HG03457 (cell line): ENCODE measurements around the gene EEF1AKMT4.
"Not testable (repeated sequence)": the region's sequence is repeated elsewhere in the genome, so short reads cannot be mapped to it uniquely, and the experiment has no call there.

Experiments
- ATAC-seq: cut with Tn5 transposase; IDR thresholded peaks from one replicate; pipeline ENCODE4 v1.9.1; 2021; ENCODE audit warnings: moderate number of reproducible peaks; ENCODE audit not compliant: unreplicated experiment

The EEF1AKMT4 gene

GRCh38 chr3:184259878-184260723 lies 10.6 kb downstream of the EEF1AKMT4 start:
- no peak for ATAC-seq

- no peak for ATAC-seq
These were observed 11.3 kb downstream of the EEF1AKMT4 start for GRCh38 chr3:184260724-184261269.

GRCh38 chr3:184261270-184261853 lies 11.9 kb downstream of the EEF1AKMT4 start, which contains the start of gene CAMK2N2:
CAMK2N2 (minus strand) TSS chr3:184261553; CDS start chr3:184261285, 268 bp downstream.
- ATAC-seq: no peak

- ATAC-seq: no peak
These were observed 12.6 kb downstream of the EEF1AKMT4 start for GRCh38 chr3:184261854-184262763.

- no peak for ATAC-seq
These were observed 13.3 kb downstream of the EEF1AKMT4 start for GRCh38 chr3:184262764-184263179.

- ATAC-seq: not testable (repeated sequence)
These were observed 17.8 kb downstream of the EEF1AKMT4 start for GRCh38 chr3:184267249-184267648.

- ATAC-seq: no peak
These were observed 22.8 kb downstream of the EEF1AKMT4 start for GRCh38 chr3:184272269-184272668.

- ATAC-seq: no peak
These were observed 25.9 kb downstream of the EEF1AKMT4 start for GRCh38 chr3:184275381-184275701.

GRCh38 chr3:184275961-184276910 lies 26.8 kb downstream of the EEF1AKMT4 start, which contains the start of gene ECE2:
ECE2 (plus strand) TSS chr3:184276022; CDS start chr3:184276154, 132 bp downstream.
- ATAC-seq: no peak

- ATAC-seq: no peak
These were observed 27.9 kb downstream of the EEF1AKMT4 start for GRCh38 chr3:184277366-184277765.

- ATAC-seq: no peak
These were observed 33.5 kb downstream of the EEF1AKMT4 start for GRCh38 chr3:184282941-184283340.

GRCh38 chr3:184283681-184284080 lies 34.2 kb downstream of the EEF1AKMT4 start:
- ATAC-seq: no peak

- ATAC-seq: no peak
These were observed 35.2 kb downstream of the EEF1AKMT4 start for GRCh38 chr3:184284696-184285095.

- no peak for ATAC-seq
These were observed 40.0 kb downstream of the EEF1AKMT4 start for GRCh38 chr3:184289426-184289938.

- ATAC-seq: no peak
These were observed 40.9 kb downstream of the EEF1AKMT4 start for GRCh38 chr3:184290331-184290730.

GRCh38 chr3:184291044-184291737 lies 41.7 kb downstream of the EEF1AKMT4 start:
- ATAC-seq: no peak

GRCh38 chr3:184291738-184292445 lies 42.4 kb downstream of the EEF1AKMT4 start:
- ATAC-seq: no peak

GRCh38 chr3:184295771-184296170 lies 46.3 kb downstream of the EEF1AKMT4 start:
- no peak for ATAC-seq
